H1 (cell line): ENCODE measurements around the gene KCNJ2. TPM values are rescaled to one million over a fixed set of nuclear protein-coding genes. Genes with fewer than 3 reads are reported as not detected.

Experiments used
- CTCF ChIA-PET: fragments of 300-600 bp; sonication (Branson Sonifier 250); formaldehyde crosslinking; loops from one replicate; lab custom pipeline; 2021; ENCODE audit not compliant: partially characterized antibody; lab: Charles Lee
- POLR2A ChIA-PET: fragments of 300-600 bp; sonication (Branson Sonifier 250); formaldehyde crosslinking; loops from one replicate; lab custom pipeline; 2021; ENCODE audit warnings: inconsistent platforms; ENCODE audit not compliant: partially characterized antibody; lab: Charles Lee
- DNase-seq, 2 experiments: peaks; one replicate each; pipeline versions ENCODE4 v3.0.0 to v3.0.0-alpha.2; 2010 to 2022; ENCODE audit warnings: low spot score in 2 of 2, low read depth in 1 of 2, mixed read lengths in 1 of 2
- FAIRE-seq: peaks from 2 replicates; lab custom pipeline; 2011; peaks lifted over from hg19 to GRCh38; lab: Jason Lieb, UNC
- H2AFZ ChIP-seq: 2 replicates; pipeline ENCODE4 v1.8.1; 2012; ENCODE audit warnings: low read length, inconsistent platforms
- H2AK5ac ChIP-seq: 2 replicates; pipeline ENCODE4 v1.6.1; 2013; ENCODE audit warnings: low read depth, low read length
- H2BK120ac ChIP-seq: replicated peaks from 2 replicates; pipeline ENCODE3; 2013; ENCODE audit warnings: low read depth, low read length, inconsistent platforms
- H2BK12ac ChIP-seq: 2 replicates; pipeline ENCODE4 v1.6.1; 2013; ENCODE audit warnings: low read depth, low read length
- H2BK15ac ChIP-seq: 2 replicates; pipeline ENCODE4 v1.6.1; 2013; ENCODE audit warnings: low read length
- H2BK20ac ChIP-seq: 2 replicates; pipeline ENCODE4 v1.6.1; 2013; ENCODE audit warnings: low read length
- H2BK5ac ChIP-seq: 2 replicates; pipeline ENCODE4 v1.6.1; 2013; ENCODE audit warnings: low read depth, low read length
- H3K14ac ChIP-seq: 2 replicates; pipeline ENCODE4 v1.6.1; 2013; ENCODE audit warnings: inconsistent platforms; ENCODE audit not compliant: insufficient read length
- H3K18ac ChIP-seq: 2 replicates; pipeline ENCODE4 v1.6.1; 2013; ENCODE audit warnings: low read length; ENCODE audit errors: extremely low read depth
- H3K23ac ChIP-seq: 2 replicates; pipeline ENCODE4 v1.6.1; 2013; ENCODE audit warnings: inconsistent platforms; ENCODE audit not compliant: insufficient read length
- H3K23me2 ChIP-seq: 2 replicates; pipeline ENCODE4 v1.6.1; 2013; ENCODE audit warnings: low read depth, low read length
- H3K27ac ChIP-seq: 2 replicates; pipeline ENCODE4 v1.6.1; 2011; ENCODE audit warnings: low read depth, low read length, inconsistent platforms
- H3K27me3 ChIP-seq, 4 experiments: replicated peaks in 1 of 4; 1 replicate in 1 of 4; 2 replicates in 3 of 4; pipeline versions ENCODE4 v1.6.1 to v1.8.1; 2011 to 2013; ENCODE audit warnings: low read length in 3 of 4, mild to moderate bottlenecking in 3 of 4, inconsistent platforms in 2 of 4, mixed read lengths in 2 of 4, moderate library complexity in 1 of 4; ENCODE audit not compliant: control insufficient read depth in 3 of 4, insufficient read depth in 3 of 4; ENCODE audit errors: extremely low read depth in 1 of 4
- H3K36me3 ChIP-seq, 4 experiments: 2 replicates each; pipeline versions ENCODE4 v1.6.1 to v1.8.1; 2011 to 2013; ENCODE audit warnings: mild to moderate bottlenecking in 4 of 4, low read length in 3 of 4, moderate library complexity in 2 of 4, control low read depth in 1 of 4, inconsistent platforms in 1 of 4; ENCODE audit not compliant: insufficient read depth in 4 of 4, control insufficient read depth in 2 of 4
- H3K4ac ChIP-seq: replicated peaks from 2 replicates; pipeline ENCODE3; 2013; ENCODE audit warnings: low read length, low read depth, mixed read lengths, inconsistent platforms; ENCODE audit not compliant: insufficient read length
- H3K4me1 ChIP-seq, 4 experiments: replicated peaks in 1 of 4; 1 replicate in 1 of 4; 2 replicates in 3 of 4; pipeline versions ENCODE4 v1.6.1 to v1.8.1; 2011 to 2013; ENCODE audit warnings: low read length in 3 of 4, inconsistent platforms in 2 of 4, mixed read lengths in 1 of 4; ENCODE audit not compliant: insufficient read depth in 4 of 4, control insufficient read depth in 3 of 4
- H3K4me2 ChIP-seq, 2 experiments: 2 replicates each; pipeline versions ENCODE4 v1.6.1 to v1.8.1; 2011 to 2013; ENCODE audit warnings: low read depth in 2 of 2, low read length in 2 of 2, control low read depth in 1 of 2, inconsistent platforms in 1 of 2, mild to moderate bottlenecking in 1 of 2; ENCODE audit not compliant: insufficient read depth in 1 of 2
- H3K4me3 ChIP-seq, 4 experiments: fragments of 200-600, 300-600 bp in 1 of 4; sonication (generic), shearing (Covaris generic), sonication (Bioruptor Twin) in 1 of 4; 2 replicates each; pipeline versions ENCODE4 v1.5.1 to v1.8.1; 2011 to 2016; ENCODE audit warnings: low read length in 4 of 4, low read depth in 3 of 4, control low read depth in 2 of 4, inconsistent platforms in 2 of 4, mild to moderate bottlenecking in 2 of 4, mixed read lengths in 1 of 4, moderate library complexity in 1 of 4; ENCODE audit not compliant: insufficient read depth in 2 of 4; ENCODE audit errors: extremely low read depth in 1 of 4
- H3K56ac ChIP-seq: replicated peaks from 2 replicates; pipeline ENCODE3; 2013; ENCODE audit warnings: low read depth, mild to moderate bottlenecking, mixed read lengths, low read length, inconsistent platforms; ENCODE audit not compliant: insufficient read length
- H3K79me1 ChIP-seq: 2 replicates; pipeline ENCODE4 v1.6.1; 2013; ENCODE audit warnings: low read depth, low read length, control low read depth
- H3K79me2 ChIP-seq, 2 experiments: 2 replicates each; pipeline versions ENCODE4 v1.6.1 to v1.8.1; 2012 to 2013; ENCODE audit warnings: low read length in 2 of 2, mild to moderate bottlenecking in 2 of 2, inconsistent platforms in 1 of 2; ENCODE audit not compliant: insufficient read depth in 2 of 2, control insufficient read depth in 1 of 2
- H3K9ac ChIP-seq, 4 experiments: replicated peaks in 1 of 4; 1 replicate in 1 of 4; 2 replicates in 3 of 4; pipeline versions ENCODE4 v1.6.1 to v1.8.1; 2011 to 2013; ENCODE audit warnings: low read depth in 3 of 4, low read length in 3 of 4, control low read depth in 2 of 4, mild to moderate bottlenecking in 2 of 4, moderate library complexity in 2 of 4, inconsistent platforms in 1 of 4; ENCODE audit errors: extremely low read depth in 1 of 4
- H3K9me3 ChIP-seq, 2 experiments: 2 replicates each; pipeline versions ENCODE4 v1.6.1 to v1.8.1; 2012 to 2013; ENCODE audit warnings: mild to moderate bottlenecking in 2 of 2, moderate library complexity in 2 of 2, control low read depth in 1 of 2, inconsistent platforms in 1 of 2, low read depth in 1 of 2, low read length in 1 of 2, mixed read lengths in 1 of 2; ENCODE audit not compliant: insufficient read depth in 2 of 2
- H4K20me1 ChIP-seq, 2 experiments: replicated peaks in 1 of 2; 2 replicates each; pipeline versions ENCODE3 to v1.8.1; 2011 to 2013; ENCODE audit warnings: inconsistent platforms in 2 of 2, low read length in 2 of 2, mild to moderate bottlenecking in 1 of 2; ENCODE audit not compliant: insufficient read depth in 2 of 2, control insufficient read depth in 1 of 2
- H4K5ac ChIP-seq: 2 replicates; pipeline ENCODE4 v1.6.1; 2013; ENCODE audit warnings: low read length, low read depth, mixed read lengths, inconsistent platforms; ENCODE audit not compliant: insufficient read length
- H4K8ac ChIP-seq: 2 replicates; pipeline ENCODE4 v1.8.0; 2013; ENCODE audit warnings: mild to moderate bottlenecking, moderate library complexity, low read length, inconsistent platforms; ENCODE audit not compliant: insufficient read depth; ENCODE audit errors: extremely low read depth
- H4K91ac ChIP-seq: replicated peaks from 2 replicates; pipeline ENCODE3; 2013; ENCODE audit warnings: low read length, mixed read lengths, inconsistent platforms; ENCODE audit not compliant: insufficient read length
- CHD1 ChIP-seq: IDR thresholded peaks from 2 replicates; pipeline ENCODE4 v1.6.1; 2012; ENCODE audit warnings: low read depth, low read length, improper control_type of control experiment
- CHD2 ChIP-seq: IDR thresholded peaks from 2 replicates; pipeline ENCODE4 v1.6.1; 2012; ENCODE audit warnings: low read length, improper control_type of control experiment
- CTBP2 ChIP-seq: IDR thresholded peaks from 2 replicates; pipeline ENCODE4 v1.7.0; 2011; ENCODE audit warnings: borderline replicate concordance, mild to moderate bottlenecking, moderate library complexity, mixed read lengths, low read length; ENCODE audit not compliant: insufficient read depth, insufficient read length
- GABPA ChIP-seq: IDR thresholded peaks from 2 replicates; pipeline ENCODE4 v1.6.1; 2011; ENCODE audit warnings: mild to moderate bottlenecking, low read length, moderate library complexity, borderline replicate concordance; ENCODE audit not compliant: insufficient read depth
- POU5F1 ChIP-seq: IDR thresholded peaks from 2 replicates; pipeline ENCODE4 v1.6.1; 2011; ENCODE audit warnings: low read depth, mild to moderate bottlenecking, low read length, moderate library complexity
- SIX5 ChIP-seq: IDR thresholded peaks from 2 replicates; pipeline ENCODE4 v1.6.1; 2011; ENCODE audit warnings: mild to moderate bottlenecking, low read depth, low read length
- SUZ12 ChIP-seq: fragments of 200-600 bp; sonication (generic); IDR thresholded peaks from 2 replicates; pipeline ENCODE4 v1.6.1; 2012; ENCODE audit warnings: mild to moderate bottlenecking, inconsistent platforms, low read length, moderate library complexity, mixed read lengths
- YY1 ChIP-seq: IDR thresholded peaks from 2 replicates; pipeline ENCODE4 v1.6.1; 2011; ENCODE audit warnings: low read depth, mild to moderate bottlenecking, low read length
- WGBS, 2 experiments: shearing (Covaris generic) in 1 of 2; methylation state at CpG; one replicate each; pipeline versions ENCODE4 v1.1.6 to v1.1.7; 2013 to 2015; ENCODE audit warnings: low lambda C conversion rate in 2 of 2, mixed read lengths in 2 of 2, inconsistent platforms in 1 of 2, low coverage in 1 of 2, missing lambda C conversion rate in 1 of 2; ENCODE audit not compliant: insufficient replicate concordance in 2 of 2, insufficient coverage in 1 of 2, insufficient read length in 1 of 2; ENCODE audit errors: extremely low coverage in 1 of 2, missing lambda C conversion rate in 1 of 2; 5-methylcytosine and 5-hydroxymethylcytosine counted together
- polyA plus RNA-seq, 7 experiments: library from polyadenylated mRNA; depleted of rRNA in 3 of 7; stranded (reverse) in 5 of 7; unstranded in 2 of 7; fragments of >200 nt in 5 of 7; fragments of 200-250 nt in 2 of 7; gene quantifications; 1 replicate in 5 of 7; 2 replicates in 1 of 7; 4 replicates in 1 of 7; pipeline versions ENCODE4 v1.2.1 to v1.2.3, GENCODE V29; 2011 to 2013; ENCODE audit warnings: missing spikeins in 2 of 7, mixed read lengths in 2 of 7
- total RNA-seq: library from RNA; stranded (reverse); fragmentation: NEBNext Ultra II Directional; extraction: Animal tissue kit (Norgen Biotek cat#: 25700); gene quantifications from 2 replicates; pipeline ENCODE4 v1.2.1, GENCODE V29; 2021
- TF ChIP-seq, protein P1 (sequence below): IDR thresholded peaks from 2 replicates; pipeline ENCODE4 v1.6.1; 2012; ENCODE audit warnings: low read length, inconsistent platforms

KCNJ2 gene
- total and polyA plus RNA-seq, 2 of the 8 experiments (the other 6 are each of a cell fraction or from before 2014, with no cell fraction given) = 0.23 to 0.76 TPM

DNA sequence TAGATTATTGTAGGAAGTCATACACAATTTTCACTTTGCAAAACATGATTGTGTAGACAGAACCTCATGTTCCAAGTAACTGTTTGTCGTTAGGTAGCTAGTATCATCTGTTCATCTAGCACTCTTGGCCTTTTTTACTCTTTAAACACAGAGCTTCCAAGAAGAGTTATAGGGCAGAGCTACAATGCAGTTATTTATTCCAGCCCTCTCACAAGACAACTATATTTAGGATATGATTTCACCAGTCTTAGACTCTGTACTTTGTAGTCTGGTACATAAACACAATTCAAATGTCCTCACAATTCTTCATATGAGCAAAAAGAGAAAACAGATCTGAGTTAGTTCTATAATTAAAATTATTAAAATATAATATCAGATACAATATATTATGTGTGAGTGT lies 37.9 kb downstream of the KCNJ2 start:
- no peaks in the 10 kb centered on the region for H3K9me3 ChIP-seq
- H3K23ac ChIP-seq = no peak overlapping the region
- no peak overlapping the region for H2AK5ac ChIP-seq
- H3K79me1 ChIP-seq = no peaks in the 10 kb centered on the region
- H4K20me1 ChIP-seq = no peaks in the 10 kb centered on the region
- H3K27me3 ChIP-seq = no peaks in the 10 kb centered on the region
- no peak overlapping the region for H4K8ac ChIP-seq
- H4K5ac ChIP-seq = no peak overlapping the region
- H2AFZ ChIP-seq = no peak overlapping the region
- no peak overlapping the region for H3K4me2 ChIP-seq
- H3K56ac ChIP-seq = no peak overlapping the region
- 96% methylated on average over 1 of the region's 1 CpG; no CpG with 5 or more reads in 1 of the 2 experiments for WGBS, 2 experiments
- no peak overlapping the region for H4K91ac ChIP-seq
- H3K36me3 ChIP-seq = no peaks in the 10 kb centered on the region
- no peaks in the 10 kb centered on the region; a peak in 2 of 7 replicates for H3K4me1 ChIP-seq
- no peak overlapping the region for H3K14ac ChIP-seq
- CTCF ChIA-PET = interaction anchor here (0.6 kb wide), 1 partner anchor 484 kb away, joined by 3 read pairs; no protein-coding TSS in a partner anchor
- no peaks in the 10 kb centered on the region for H3K79me2 ChIP-seq
- TF ChIP-seq CHD1 (no peak), YY1 (no peak), CTBP2 (no peak), SUZ12 (no peak), POU5F1 (no peak), SIX5 (no peak), GABPA (no peak), CHD2 (no peak)
- TF ChIP-seq, protein P1, sequence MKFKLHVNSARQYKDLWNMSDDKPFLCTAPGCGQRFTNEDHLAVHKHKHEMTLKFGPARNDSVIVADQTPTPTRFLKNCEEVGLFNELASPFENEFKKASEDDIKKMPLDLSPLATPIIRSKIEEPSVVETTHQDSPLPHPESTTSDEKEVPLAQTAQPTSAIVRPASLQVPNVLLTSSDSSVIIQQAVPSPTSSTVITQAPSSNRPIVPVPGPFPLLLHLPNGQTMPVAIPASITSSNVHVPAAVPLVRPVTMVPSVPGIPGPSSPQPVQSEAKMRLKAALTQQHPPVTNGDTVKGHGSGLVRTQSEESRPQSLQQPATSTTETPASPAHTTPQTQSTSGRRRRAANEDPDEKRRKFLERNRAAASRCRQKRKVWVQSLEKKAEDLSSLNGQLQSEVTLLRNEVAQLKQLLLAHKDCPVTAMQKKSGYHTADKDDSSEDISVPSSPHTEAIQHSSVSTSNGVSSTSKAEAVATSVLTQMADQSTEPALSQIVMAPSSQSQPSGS = no peak
- TF ChIP-seq, all 59 proteins: peak for 0
- Histone ChIP-seq H3K18ac (no peak overlapping the region), H2BK120ac (no peak overlapping the region), H3K4me3 (no peak overlapping the region), H3K23me2 (no peaks in the 10 kb centered on the region), H2BK15ac (no peak overlapping the region), H2BK12ac (no peak overlapping the region), H3K9ac (no peak overlapping the region), H3K4ac (no peak overlapping the region), H2BK5ac (no peak overlapping the region), H3K27ac (no peak overlapping the region), H2BK20ac (no peak overlapping the region)
- POLR2A ChIA-PET = no interaction called here
- FAIRE-seq (no peak), DNase-seq (no peak)
